ENCODE measurements around the gene ADCY2. TPM values are rescaled to one million over a fixed set of nuclear protein-coding genes. Genes with fewer than 3 reads are reported as not detected.

Gene ADCY2
- total RNA-seq, 1 donor from 2014 or later, result 0.59 TPM

DNA sequence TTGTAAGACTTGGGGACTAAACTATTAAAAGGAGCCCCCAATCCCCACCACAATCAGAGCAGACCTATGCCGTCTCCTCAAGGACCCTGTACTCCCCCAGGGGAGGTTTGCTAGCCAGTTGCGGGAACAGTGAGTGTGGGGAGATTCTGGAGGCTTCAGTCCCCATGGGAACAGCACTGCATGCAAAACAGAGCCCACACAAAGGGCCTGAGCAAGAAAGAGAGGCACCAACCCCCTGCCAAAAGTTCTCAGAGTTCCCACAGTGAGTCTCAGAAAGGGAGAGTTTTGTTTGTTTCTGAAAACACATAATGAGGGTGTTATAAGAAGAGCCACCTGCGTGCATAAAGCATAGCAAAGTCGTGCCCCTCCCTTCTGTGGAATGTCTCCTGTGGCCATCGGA lies 398.4 kb downstream of the ADCY2 start:
- Histone ChIP-seq H3K27ac (no peak overlapping the region), H3K4me1 (no peaks in the 10 kb centered on the region), H3K36me3 (no peaks in the 10 kb centered on the region), H3K4me3 (no peak overlapping the region), H3K27me3 (ENCODE audit: low read depth) (no peaks in the 10 kb centered on the region), H3K9me3 (no peaks in the 10 kb centered on the region)
- no peak for DNase-seq
- intact Hi-C loops (cut with DNase I), result no loop called here
- TF ChIP-seq, protein P1, sequence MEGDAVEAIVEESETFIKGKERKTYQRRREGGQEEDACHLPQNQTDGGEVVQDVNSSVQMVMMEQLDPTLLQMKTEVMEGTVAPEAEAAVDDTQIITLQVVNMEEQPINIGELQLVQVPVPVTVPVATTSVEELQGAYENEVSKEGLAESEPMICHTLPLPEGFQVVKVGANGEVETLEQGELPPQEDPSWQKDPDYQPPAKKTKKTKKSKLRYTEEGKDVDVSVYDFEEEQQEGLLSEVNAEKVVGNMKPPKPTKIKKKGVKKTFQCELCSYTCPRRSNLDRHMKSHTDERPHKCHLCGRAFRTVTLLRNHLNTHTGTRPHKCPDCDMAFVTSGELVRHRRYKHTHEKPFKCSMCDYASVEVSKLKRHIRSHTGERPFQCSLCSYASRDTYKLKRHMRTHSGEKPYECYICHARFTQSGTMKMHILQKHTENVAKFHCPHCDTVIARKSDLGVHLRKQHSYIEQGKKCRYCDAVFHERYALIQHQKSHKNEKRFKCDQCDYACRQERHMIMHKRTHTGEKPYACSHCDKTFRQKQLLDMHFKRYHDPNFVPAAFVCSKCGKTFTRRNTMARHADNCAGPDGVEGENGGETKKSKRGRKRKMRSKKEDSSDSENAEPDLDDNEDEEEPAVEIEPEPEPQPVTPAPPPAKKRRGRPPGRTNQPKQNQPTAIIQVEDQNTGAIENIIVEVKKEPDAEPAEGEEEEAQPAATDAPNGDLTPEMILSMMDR (IDR thresholded peaks at IDR 0.05), result no peak
- ATAC-seq, result peak in 1 of 2 donors; percentile 28

DNA sequence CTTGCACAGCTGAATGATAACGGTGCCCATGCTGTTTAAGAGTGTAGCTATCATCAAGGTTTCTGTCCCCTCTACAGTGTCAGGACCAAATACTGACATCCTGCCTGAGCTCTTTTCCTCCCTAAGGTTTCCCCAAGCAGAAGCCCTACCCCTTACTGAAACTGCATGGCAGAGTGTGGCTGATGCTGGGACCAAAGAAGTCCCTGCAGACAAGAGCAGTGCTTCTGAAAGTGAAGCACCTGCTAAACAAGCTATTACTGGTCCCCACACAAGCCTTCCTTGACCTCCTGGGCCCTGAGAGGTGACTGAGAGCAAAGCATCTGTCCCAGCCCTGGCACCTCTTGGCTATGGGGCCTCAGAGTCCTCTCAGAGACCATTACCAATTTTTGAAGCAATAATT lies 398.9 kb downstream of the ADCY2 start:
- ATAC-seq (no peak), DNase-seq (no peak)
- no peaks in the 10 kb centered on the region for H3K4me1 ChIP-seq
- intact Hi-C loops (cut with DNase I), result no loop called here
- H3K27ac ChIP-seq, result no peak overlapping the region
- TF ChIP-seq, protein P1 (IDR thresholded peaks at IDR 0.05), result no peak
- H3K9me3 ChIP-seq, result no peaks in the 10 kb centered on the region
- no peaks in the 10 kb centered on the region for H3K27me3 ChIP-seq (ENCODE audit: low read depth)
- H3K36me3 ChIP-seq, result no peaks in the 10 kb centered on the region
- H3K4me3 ChIP-seq, result no peak overlapping the region

DNA sequence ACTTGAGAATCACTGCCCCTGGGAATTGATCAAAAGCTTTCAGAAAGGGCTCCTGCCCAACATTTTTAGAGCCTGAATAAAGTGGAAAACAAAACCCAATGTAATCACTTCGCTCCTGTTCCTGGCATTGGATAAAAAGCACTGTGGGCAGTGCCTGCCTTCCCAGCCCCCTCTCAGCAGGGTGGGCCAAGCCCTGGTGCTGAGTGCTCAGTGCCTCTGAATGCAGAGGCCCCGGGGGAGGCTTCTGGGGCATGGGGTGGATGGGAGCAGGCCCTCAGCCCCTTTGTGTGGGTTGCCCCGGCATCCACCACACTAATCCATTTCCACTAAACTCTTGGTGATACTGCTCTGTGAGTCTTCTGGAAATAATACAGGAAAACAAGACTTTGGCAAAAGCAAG lies 399.4 kb downstream of the ADCY2 start:
- Histone ChIP-seq H3K4me3 (no peak overlapping the region), H3K9me3 (no peaks in the 10 kb centered on the region), H3K36me3 (no peaks in the 10 kb centered on the region), H3K27ac (no peak overlapping the region), H3K4me1 (no peaks in the 10 kb centered on the region), H3K27me3 (ENCODE audit: low read depth) (no peaks in the 10 kb centered on the region)
- TF ChIP-seq, protein P1 (IDR thresholded peaks at IDR 0.05), result no peak
- no peak for ATAC-seq
- intact Hi-C loops (cut with DNase I), result no loop called here
- DNase-seq, result no peak

DNA sequence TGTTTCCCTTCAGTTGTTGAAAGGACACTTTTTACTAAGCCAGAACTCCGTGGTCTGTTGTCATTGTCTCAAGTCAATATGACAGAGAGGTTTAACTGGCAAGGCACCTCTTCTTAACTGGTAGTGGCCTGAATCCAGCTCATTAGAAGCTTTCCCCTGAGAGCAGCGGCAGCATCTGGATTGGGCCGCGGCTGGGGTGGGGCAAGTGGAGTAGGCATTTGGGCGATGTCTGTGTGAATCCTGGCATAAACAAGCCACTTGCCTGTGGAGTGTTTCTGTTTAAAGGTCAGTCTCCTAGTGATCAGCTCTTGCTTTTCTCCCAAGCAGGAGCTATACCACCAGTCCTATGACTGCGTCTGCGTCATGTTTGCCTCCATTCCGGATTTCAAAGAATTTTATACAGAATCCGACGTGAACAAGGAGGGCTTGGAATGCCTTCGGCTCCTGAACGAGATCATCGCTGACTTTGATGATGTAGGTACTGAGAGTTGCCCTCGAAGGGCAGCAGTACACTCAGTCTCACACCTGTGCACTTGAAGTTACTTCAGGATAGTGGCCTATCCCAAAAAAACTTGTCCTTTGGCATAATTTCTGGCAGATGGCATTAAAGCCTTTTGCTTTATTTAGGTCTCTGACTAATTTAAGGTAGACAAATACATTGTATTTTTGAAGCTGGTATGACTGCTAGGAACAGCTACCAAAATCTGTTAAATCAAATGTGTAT lies 406.1 kb downstream of the ADCY2 start:
- no peak for DNase-seq
- H3K4me3 ChIP-seq, result no peak overlapping the region
- no peaks in the 10 kb centered on the region for H3K36me3 ChIP-seq
- H3K27ac ChIP-seq, result no peak overlapping the region
- no peaks in the 10 kb centered on the region for H3K4me1 ChIP-seq
- H3K9me3 ChIP-seq, result no peaks in the 10 kb centered on the region
- TF ChIP-seq, protein P1 (IDR thresholded peaks at IDR 0.05), result no peak
- peak; percentile 44 to 60 for ATAC-seq
- intact Hi-C loops (cut with DNase I), result no loop called here
- H3K27me3 ChIP-seq (ENCODE audit: low read depth), result no peaks in the 10 kb centered on the region

DNA sequence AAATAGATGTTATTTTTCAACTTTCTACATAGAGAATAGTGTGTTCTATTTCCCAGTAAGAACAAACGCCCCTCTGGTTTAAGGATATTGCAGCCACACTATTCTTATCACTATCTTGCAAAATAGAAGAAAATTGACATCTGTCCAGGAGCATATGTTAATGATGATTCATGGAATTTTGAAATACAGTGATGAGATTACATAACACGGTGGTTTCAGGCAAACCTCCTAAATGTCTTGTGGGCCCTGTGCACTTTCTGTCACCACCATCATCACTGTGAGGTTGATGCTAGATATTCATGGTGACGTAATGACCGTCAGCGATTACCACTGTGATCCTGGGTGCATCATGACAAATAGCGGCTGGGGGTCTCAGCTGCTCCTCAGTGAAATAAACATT lies 406.9 kb downstream of the ADCY2 start:
- H3K27ac ChIP-seq, result no peak overlapping the region
- DNase-seq (no peak), ATAC-seq (peak in 1 of 2 donors; percentile 30)
- H3K27me3 ChIP-seq (ENCODE audit: low read depth), result no peaks in the 10 kb centered on the region
- TF ChIP-seq, protein P1 (IDR thresholded peaks at IDR 0.05), result no peak
- H3K9me3 ChIP-seq, result no peaks in the 10 kb centered on the region
- no peak overlapping the region for H3K4me3 ChIP-seq
- H3K4me1 ChIP-seq, result no peaks in the 10 kb centered on the region
- intact Hi-C loops (cut with DNase I), result no loop called here
- H3K36me3 ChIP-seq, result no peaks in the 10 kb centered on the region
